Thymus (tissue), 11 donors: Measurements from ENCODE around the gene EXOSC10. TPM values are rescaled to one million over a fixed set of nuclear protein-coding genes. Genes with fewer than 3 reads are reported as not detected.
"Not testable (repeated sequence)": the region's sequence is repeated elsewhere in the genome, so short reads cannot be mapped to it uniquely, and the experiment has no call there.

Experiments used
- DNase-seq, 9 donors: peaks; one replicate each; pipeline ENCODE4 v3.0.0-alpha.2; 2013; ENCODE audit warnings: low spot score in 9 of 9, low read depth in 6 of 9, missing footprints in 1 of 9
- H3K27ac ChIP-seq, 2 donors: one replicate each; pipeline ENCODE4 v1.5.1; 2013; ENCODE audit warnings: control low read depth in 1 of 2, low read depth in 1 of 2, low read length in 1 of 2, mild to moderate bottlenecking in 1 of 2, moderate library complexity in 1 of 2
- H3K27me3 ChIP-seq, 2 donors: one replicate each; pipeline ENCODE4 v1.5.1; 2013; ENCODE audit warnings: low read length in 1 of 2; ENCODE audit not compliant: control insufficient read depth in 2 of 2, insufficient read depth in 1 of 2
- H3K36me3 ChIP-seq, 2 donors: one replicate each; pipeline ENCODE4 v1.5.1; 2013; ENCODE audit warnings: low read length in 1 of 2, mild to moderate bottlenecking in 1 of 2, moderate library complexity in 1 of 2; ENCODE audit not compliant: control insufficient read depth in 2 of 2, insufficient read depth in 2 of 2
- H3K4me1 ChIP-seq, 2 donors: one replicate each; pipeline ENCODE4 v1.5.1; 2013; ENCODE audit warnings: low read length in 2 of 2; ENCODE audit not compliant: control insufficient read depth in 2 of 2, insufficient read depth in 2 of 2
- H3K4me3 ChIP-seq, 2 donors: one replicate each; pipeline ENCODE4 v1.5.1; 2013; ENCODE audit warnings: low read length in 2 of 2, control low read depth in 1 of 2, mild to moderate bottlenecking in 1 of 2
- H3K9me3 ChIP-seq, 2 donors: one replicate each; pipeline ENCODE4 v1.5.1; 2013; ENCODE audit warnings: low read length in 1 of 2, mild to moderate bottlenecking in 1 of 2; ENCODE audit not compliant: control insufficient read depth in 2 of 2, insufficient read depth in 1 of 2
- WGBS: extraction: QIAGEN DNeasy Blood & Tissue Kit; methylation state at CpG from one replicate; pipeline ENCODE4 v1.1.7; 2013; 5-methylcytosine and 5-hydroxymethylcytosine counted together
- polyA plus RNA-seq: library from polyadenylated mRNA; stranded (reverse); fragments of 200-250 nt; gene quantifications from one replicate; pipeline ENCODE4 v1.2.3, GENCODE V29; 2013
- total RNA-seq: library from RNA; stranded (reverse); fragments of 120-200 nt; gene quantifications from one replicate; pipeline ENCODE4 v1.2.4, GENCODE V29; 2013
- donor health status: healthy.

The EXOSC10 gene
- total and polyA plus RNA-seq, 2 donors, result 44.9 to 52.2 TPM

- no peaks in the 10 kb centered on the region for H3K36me3 ChIP-seq
- no peaks in the 10 kb centered on the region for H3K4me1 ChIP-seq
- no peak overlapping the region for H3K27ac ChIP-seq
- no peak for DNase-seq
- H3K4me3 ChIP-seq, result no peak overlapping the region
- 87% methylated on average over 16 of the region's 16 CpGs for WGBS
- no peaks in the 10 kb centered on the region for H3K27me3 ChIP-seq
- peaks cover 0 to 1% of the 10 kb centered on the region in 2 donors for H3K9me3 ChIP-seq
Observed at GRCh38 chr1:11044086-11044848, 55.4 kb downstream of the EXOSC10 start.

- Histone ChIP-seq H3K9me3 (peaks cover 0 to 1% of the 10 kb centered on the region in 2 donors), H3K27me3 (no peaks in the 10 kb centered on the region), H3K36me3 (no peaks in the 10 kb centered on the region), H3K4me1 (no peaks in the 10 kb centered on the region), H3K4me3 (no peak overlapping the region), H3K27ac (no peak overlapping the region)
- DNase-seq, result no peak
- 83% methylated on average over 19 of the region's 19 CpGs for WGBS
Observed at GRCh38 chr1:11042995-11043874, 56.4 kb downstream of the EXOSC10 start.

- Histone ChIP-seq H3K27ac (no peak overlapping the region), H3K27me3 (no peaks in the 10 kb centered on the region), H3K4me3 (no peak overlapping the region), H3K4me1 (peaks cover 0 to 4% of the 10 kb centered on the region in 2 donors), H3K36me3 (no peaks in the 10 kb centered on the region), H3K9me3 (peaks cover 0 to 1% of the 10 kb centered on the region in 2 donors)
- DNase-seq, result no peak
- WGBS, result 89% methylated on average over 3 of the region's 3 CpGs
Observed at GRCh38 chr1:11042065-11042464, 57.6 kb downstream of the EXOSC10 start.

GRCh38 chr1:11041048-11041447 is 58.6 kb downstream of the EXOSC10 start:
- Histone ChIP-seq H3K27ac (no peak overlapping the region), H3K4me3 (no peak overlapping the region), H3K4me1 (peaks cover 0 to 4% of the 10 kb centered on the region in 2 donors), H3K9me3 (no peaks in the 10 kb centered on the region), H3K27me3 (no peaks in the 10 kb centered on the region), H3K36me3 (no peaks in the 10 kb centered on the region)
- no peak for DNase-seq

GRCh38 chr1:11040105-11040429 is 59.6 kb downstream of the EXOSC10 start:
- H3K27ac ChIP-seq, DNase-seq, H3K4me1 ChIP-seq, H3K36me3 ChIP-seq, H3K9me3 ChIP-seq, H3K4me3 ChIP-seq, H3K27me3 ChIP-seq: not testable (repeated sequence)
- 93% methylated on average over 7 of the region's 7 CpGs for WGBS

GRCh38 chr1:11039351-11040104 is 60.1 kb downstream of the EXOSC10 start:
- Histone ChIP-seq H3K27me3 (no peaks in the 10 kb centered on the region), H3K4me3 (no peak overlapping the region), H3K4me1 (peaks cover 0 to 4% of the 10 kb centered on the region in 2 donors), H3K9me3 (no peaks in the 10 kb centered on the region), H3K36me3 (no peaks in the 10 kb centered on the region), H3K27ac (no peak overlapping the region)
- WGBS, result 85% methylated on average over 2 of the region's 2 CpGs
- no peak for DNase-seq

GRCh38 chr1:11037740-11038182 is 61.9 kb downstream of the EXOSC10 start:
- peak; percentile 67 to 95 (median 86) for DNase-seq
- 2% methylated on average over 8 of the region's 8 CpGs for WGBS
- Histone ChIP-seq H3K36me3 (no peaks in the 10 kb centered on the region), H3K4me1 (peaks cover 0 to 4% of the 10 kb centered on the region in 2 donors), H3K27ac (no peak overlapping the region), H3K4me3 (no peak overlapping the region), H3K27me3 (no peaks in the 10 kb centered on the region), H3K9me3 (no peaks in the 10 kb centered on the region)

GRCh38 chr1:11037019-11037739 is 62.5 kb downstream of the EXOSC10 start:
- WGBS, result 63% methylated on average over 18 of the region's 18 CpGs
- not testable (repeated sequence) for DNase-seq, H3K36me3 ChIP-seq, H3K27me3 ChIP-seq, H3K4me1 ChIP-seq, H3K27ac ChIP-seq, H3K9me3 ChIP-seq, H3K4me3 ChIP-seq
